ENCODE results near the gene PXMP2.

- TF ChIP-seq CTCF (conservative IDR thresholded peaks at IDR 0.05; ENCODE audit: low read depth, low read length) (no peak), EZH2 (IDR thresholded peaks at IDR 0.05; ENCODE audit: borderline replicate concordance, low read depth, low read length, poor library complexity, severe bottlenecking) (no peak)
Measured at GRCh38 chr12:132723015-132723763, 35.8 kb downstream of the PXMP2 start.
